Smooth muscle cell (in vitro differentiated cells): Measurements from ENCODE around the gene LRFN2. TPM values are rescaled to one million over a fixed set of nuclear protein-coding genes. Genes with fewer than 3 reads are reported as not detected.

Experiments used
- DNase-seq: peaks from one replicate; lab custom pipeline; 2025; ENCODE audit not compliant: unreplicated experiment; lab: John Stamatoyannopoulos, UW
- H2AFZ ChIP-seq: fragments of 200-600 bp; sonication (generic); 2 replicates; pipeline ENCODE4 v1.6.0; 2016; ENCODE audit warnings: antibody characterized with exemption, low read depth, mild to moderate bottlenecking
- H3F3A ChIP-seq: fragments of 200-600 bp; sonication (generic); 2 replicates; pipeline ENCODE4 v1.6.0; 2017; ENCODE audit warnings: antibody characterized with exemption, low read depth
- H3K27ac ChIP-seq: fragments of 200-600 bp; sonication (generic); 2 replicates; pipeline ENCODE4 v1.5.1; 2016; ENCODE audit warnings: low read depth, mild to moderate bottlenecking
- H3K27me3 ChIP-seq: fragments of 200-600 bp; sonication (generic); 2 replicates; pipeline ENCODE4 v1.6.1; 2016; ENCODE audit warnings: low read depth, mild to moderate bottlenecking
- H3K36me3 ChIP-seq: fragments of 200-600 bp; sonication (generic); 2 replicates; pipeline ENCODE4 v1.5.1; 2016; ENCODE audit warnings: low read depth
- H3K4me1 ChIP-seq: fragments of 200-600 bp; sonication (generic); 2 replicates; pipeline ENCODE4 v1.5.1; 2016; ENCODE audit warnings: low read depth
- H3K4me2 ChIP-seq: fragments of 200-600 bp; sonication (generic); 2 replicates; pipeline ENCODE4 v1.6.0; 2016; ENCODE audit warnings: mild to moderate bottlenecking
- H3K4me3 ChIP-seq: fragments of 200-600 bp; sonication (generic); 2 replicates; pipeline ENCODE4 v1.5.1; 2016; ENCODE audit warnings: mild to moderate bottlenecking
- H3K79me2 ChIP-seq: fragments of 200-600 bp; sonication (generic); 2 replicates; pipeline ENCODE4 v1.6.0; 2016; ENCODE audit warnings: low read depth, mild to moderate bottlenecking
- H3K9ac ChIP-seq: fragments of 200-600 bp; sonication (generic); 2 replicates; pipeline ENCODE4 v1.6.0; 2016; ENCODE audit warnings: low read depth
- H3K9me3 ChIP-seq: fragments of 200-600 bp; sonication (generic); replicated peaks from 2 replicates; pipeline ENCODE4 v1.5.1; 2016; ENCODE audit warnings: low read depth
- H4K20me1 ChIP-seq: fragments of 200-600 bp; sonication (generic); 2 replicates; pipeline ENCODE4 v1.6.0; 2016; ENCODE audit warnings: low read depth
- WGBS: methylation state at CpG from one replicate; pipeline ENCODE4 v1.1.7; 2016; ENCODE audit warnings: low lambda C conversion rate; 5-methylcytosine and 5-hydroxymethylcytosine counted together
- polyA plus RNA-seq: library from polyadenylated mRNA; unstranded; fragments of >200 nt; fragmentation: Nextera tagmentation; extraction: Ambion mirVana; gene quantifications from 2 replicates; pipeline ENCODE4 v1.2.1, GENCODE V29; 2016
- total RNA-seq: library from RNA; depleted of rRNA; stranded (reverse); fragments of >200 nt; gene quantifications from 2 replicates; pipeline ENCODE4 v1.2.3, GENCODE V29; 2014
- TF ChIP-seq, protein P1 (sequence below): fragments of 200-600 bp; sonication (generic); IDR thresholded peaks from 2 replicates; pipeline ENCODE4 v1.5.1; 2017; ENCODE audit warnings: borderline replicate concordance, mild to moderate bottlenecking, antibody characterized with exemption; ENCODE audit not compliant: insufficient read depth, poor library complexity, severe bottlenecking

The LRFN2 gene
- total and polyA plus RNA-seq, 2 experiments from 2014 or later: 0.04 to 0.57 TPM

DNA sequence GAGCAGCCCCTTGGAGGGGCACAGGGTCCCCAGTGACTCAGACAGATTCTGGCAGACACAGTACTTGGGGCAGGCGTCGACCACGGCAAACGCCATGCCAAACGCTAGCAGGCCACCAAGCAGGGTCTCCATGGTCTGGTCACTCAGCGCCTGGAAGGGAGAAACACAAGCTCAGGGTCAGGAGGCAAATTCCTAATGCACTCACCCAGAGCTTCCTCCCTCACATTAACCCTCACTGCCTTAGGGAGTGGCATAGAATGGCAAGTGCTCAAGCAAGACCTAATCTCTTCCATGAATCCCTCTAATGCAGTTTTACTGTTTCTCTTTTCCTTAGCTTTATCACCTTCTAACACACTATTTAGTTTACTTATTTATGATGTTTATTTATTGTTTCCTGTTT, 154.2 kb downstream of the LRFN2 start:
- TF ChIP-seq, protein P1, sequence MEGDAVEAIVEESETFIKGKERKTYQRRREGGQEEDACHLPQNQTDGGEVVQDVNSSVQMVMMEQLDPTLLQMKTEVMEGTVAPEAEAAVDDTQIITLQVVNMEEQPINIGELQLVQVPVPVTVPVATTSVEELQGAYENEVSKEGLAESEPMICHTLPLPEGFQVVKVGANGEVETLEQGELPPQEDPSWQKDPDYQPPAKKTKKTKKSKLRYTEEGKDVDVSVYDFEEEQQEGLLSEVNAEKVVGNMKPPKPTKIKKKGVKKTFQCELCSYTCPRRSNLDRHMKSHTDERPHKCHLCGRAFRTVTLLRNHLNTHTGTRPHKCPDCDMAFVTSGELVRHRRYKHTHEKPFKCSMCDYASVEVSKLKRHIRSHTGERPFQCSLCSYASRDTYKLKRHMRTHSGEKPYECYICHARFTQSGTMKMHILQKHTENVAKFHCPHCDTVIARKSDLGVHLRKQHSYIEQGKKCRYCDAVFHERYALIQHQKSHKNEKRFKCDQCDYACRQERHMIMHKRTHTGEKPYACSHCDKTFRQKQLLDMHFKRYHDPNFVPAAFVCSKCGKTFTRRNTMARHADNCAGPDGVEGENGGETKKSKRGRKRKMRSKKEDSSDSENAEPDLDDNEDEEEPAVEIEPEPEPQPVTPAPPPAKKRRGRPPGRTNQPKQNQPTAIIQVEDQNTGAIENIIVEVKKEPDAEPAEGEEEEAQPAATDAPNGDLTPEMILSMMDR: no peak
- Histone ChIP-seq H3K4me1 (no peaks in the 10 kb centered on the region), H3K27ac (no peak overlapping the region), H3K79me2 (no peaks in the 10 kb centered on the region), H3K36me3 (no peaks in the 10 kb centered on the region), H3K4me3 (no peak overlapping the region), H4K20me1 (no peaks in the 10 kb centered on the region), H3F3A (no peaks in the 10 kb centered on the region), H2AFZ (no peak overlapping the region), H3K4me2 (no peak overlapping the region), H3K9ac (no peak overlapping the region), H3K9me3 (no peaks in the 10 kb centered on the region), H3K27me3 (no peaks in the 10 kb centered on the region)
- 90% methylated on average over 6 of the region's 6 CpGs for WGBS
- DNase-seq: no peak

DNA sequence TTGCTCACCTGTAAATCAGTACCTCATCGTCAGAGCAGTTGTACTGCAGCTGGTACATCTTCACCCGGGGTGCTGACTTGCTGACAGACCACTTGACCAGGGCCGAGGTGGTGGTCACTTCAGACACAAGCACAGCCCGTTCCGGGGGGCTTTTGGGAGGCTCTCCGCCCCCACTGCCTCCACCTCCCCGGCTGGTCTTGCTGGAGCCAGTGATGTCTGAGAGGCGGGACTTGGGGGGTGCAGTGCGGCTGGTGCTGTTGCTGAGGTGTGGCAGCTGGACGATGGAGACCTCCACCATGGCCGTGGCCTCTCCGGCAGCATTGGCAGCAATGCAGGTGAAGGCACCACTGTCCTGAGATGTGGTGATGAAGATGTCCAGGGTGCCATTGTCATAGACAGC, 155.5 kb downstream of the LRFN2 start:
- TF ChIP-seq, protein P1: no peak
- no peak for DNase-seq
- no peak overlapping the region for H3K4me3 ChIP-seq
- H3K27ac ChIP-seq: no peak overlapping the region
- H3K36me3 ChIP-seq: no peaks in the 10 kb centered on the region
- H3F3A ChIP-seq: no peaks in the 10 kb centered on the region
- no peaks in the 10 kb centered on the region for H3K79me2 ChIP-seq
- no peaks in the 10 kb centered on the region for H3K4me1 ChIP-seq
- H3K4me2 ChIP-seq: no peak overlapping the region
- no peak overlapping the region for H3K9ac ChIP-seq
- no peaks in the 10 kb centered on the region for H3K27me3 ChIP-seq
- H2AFZ ChIP-seq: no peak overlapping the region
- H3K9me3 ChIP-seq: no peaks in the 10 kb centered on the region
- no peaks in the 10 kb centered on the region for H4K20me1 ChIP-seq
- 95% methylated on average over 12 of the region's 12 CpGs for WGBS

DNA sequence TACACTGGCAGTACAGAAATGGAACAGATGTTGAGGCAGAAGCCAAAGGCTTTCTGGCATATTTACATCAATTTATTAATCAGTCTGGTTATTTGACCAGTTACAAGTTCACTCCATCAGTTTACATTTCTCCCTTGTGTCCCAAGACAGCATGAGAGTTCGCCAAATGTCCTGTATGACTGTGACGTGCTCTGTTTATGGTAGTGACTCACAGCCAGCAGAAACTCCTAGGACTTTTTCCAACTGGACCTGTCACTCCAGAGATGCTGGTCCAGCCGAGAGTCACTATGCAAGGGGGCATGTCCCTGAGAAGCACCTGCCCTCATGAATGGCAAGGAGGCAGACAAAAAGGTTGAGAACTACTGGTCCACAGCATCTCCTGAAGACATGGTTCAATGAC, 160.0 kb downstream of the LRFN2 start:
- no peaks in the 10 kb centered on the region for H3K36me3 ChIP-seq
- H4K20me1 ChIP-seq: no peaks in the 10 kb centered on the region
- H3K4me3 ChIP-seq: no peak overlapping the region
- no peak for DNase-seq
- no peaks in the 10 kb centered on the region for H3K9me3 ChIP-seq
- H3F3A ChIP-seq: no peaks in the 10 kb centered on the region
- 72% methylated on average over 3 of the region's 3 CpGs for WGBS
- no peaks in the 10 kb centered on the region for H3K27me3 ChIP-seq
- H3K9ac ChIP-seq: no peak overlapping the region
- H3K4me1 ChIP-seq: no peaks in the 10 kb centered on the region
- H3K79me2 ChIP-seq: no peaks in the 10 kb centered on the region
- no peak overlapping the region for H2AFZ ChIP-seq
- no peak overlapping the region for H3K4me2 ChIP-seq
- H3K27ac ChIP-seq: no peak overlapping the region
- TF ChIP-seq, protein P1: no peak

DNA sequence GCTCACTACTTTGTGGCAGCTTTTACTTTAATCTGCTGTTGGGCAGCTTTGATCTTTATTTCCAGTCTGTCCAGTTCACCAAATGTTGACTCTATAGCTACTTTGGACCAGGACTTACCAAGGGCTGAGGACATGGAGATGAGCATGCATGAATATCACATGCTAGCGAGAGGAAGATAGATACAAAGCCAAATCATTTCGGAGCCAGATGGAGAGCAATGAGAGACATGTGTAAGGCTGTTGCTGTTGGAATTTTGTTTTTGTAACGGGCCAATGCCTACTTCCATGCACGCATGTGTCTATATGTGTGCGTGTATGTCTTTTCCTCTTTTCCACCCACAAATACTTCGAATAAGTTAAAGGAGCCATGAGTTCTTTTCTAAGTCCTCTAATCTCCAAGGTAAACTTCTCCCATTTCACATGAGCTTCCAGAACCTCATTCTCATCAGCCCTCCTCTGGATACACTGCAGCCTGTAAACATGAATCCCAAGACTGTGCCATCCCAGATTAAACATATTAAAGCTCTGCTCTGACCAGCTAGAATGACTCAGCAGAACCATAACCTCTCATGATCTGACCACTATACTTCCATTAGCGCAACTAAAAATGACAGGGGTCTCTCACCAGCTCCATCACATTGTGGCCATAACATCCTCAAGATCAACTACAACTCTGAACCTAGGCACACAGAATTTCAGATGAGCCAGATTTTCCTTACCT, 160.7 kb downstream of the LRFN2 start:
- Histone ChIP-seq H3K4me1 (no peaks in the 10 kb centered on the region), H3K36me3 (no peaks in the 10 kb centered on the region), H3K4me2 (no peak overlapping the region), H4K20me1 (no peaks in the 10 kb centered on the region), H2AFZ (no peak overlapping the region), H3F3A (no peaks in the 10 kb centered on the region), H3K27me3 (no peaks in the 10 kb centered on the region), H3K27ac (no peak overlapping the region), H3K9ac (no peak overlapping the region), H3K9me3 (no peaks in the 10 kb centered on the region), H3K79me2 (no peaks in the 10 kb centered on the region), H3K4me3 (no peak overlapping the region)
- WGBS: 94% methylated on average over 7 of the region's 7 CpGs
- no peak for DNase-seq
- TF ChIP-seq, protein P1: no peak
